GM10248 (cell line): ENCODE results near the gene ZNF266.

ENCODE experiments used
- CTCF ChIA-PET: fragments of 300-600 bp; sonication (Branson Sonifier 250); formaldehyde crosslinking; extraction: SDS; loops from one replicate; lab custom pipeline; 2021; ENCODE audit warnings: antibody characterized with exemption; lab: Yijun Ruan, JAX
- POLR2A ChIA-PET: fragments of 350-650 bp; sonication (Branson Sonifier 250); formaldehyde crosslinking; extraction: SDS; loops from one replicate; lab custom pipeline; 2020; ENCODE audit warnings: antibody characterized with exemption; lab: Yijun Ruan, JAX
- DNase-seq: peaks from one replicate; pipeline ENCODE4 v3.0.0; 2012; ENCODE audit errors: extremely low spot score
- TF ChIP-seq, protein P1 (sequence below): IDR thresholded peaks from 2 replicates; pipeline ENCODE4 v1.5.1; 2012; ENCODE audit warnings: mild to moderate bottlenecking, low read depth; ENCODE audit errors: extremely low read depth, missing control alignments, control extremely low read depth

Gene ZNF266

DNA sequence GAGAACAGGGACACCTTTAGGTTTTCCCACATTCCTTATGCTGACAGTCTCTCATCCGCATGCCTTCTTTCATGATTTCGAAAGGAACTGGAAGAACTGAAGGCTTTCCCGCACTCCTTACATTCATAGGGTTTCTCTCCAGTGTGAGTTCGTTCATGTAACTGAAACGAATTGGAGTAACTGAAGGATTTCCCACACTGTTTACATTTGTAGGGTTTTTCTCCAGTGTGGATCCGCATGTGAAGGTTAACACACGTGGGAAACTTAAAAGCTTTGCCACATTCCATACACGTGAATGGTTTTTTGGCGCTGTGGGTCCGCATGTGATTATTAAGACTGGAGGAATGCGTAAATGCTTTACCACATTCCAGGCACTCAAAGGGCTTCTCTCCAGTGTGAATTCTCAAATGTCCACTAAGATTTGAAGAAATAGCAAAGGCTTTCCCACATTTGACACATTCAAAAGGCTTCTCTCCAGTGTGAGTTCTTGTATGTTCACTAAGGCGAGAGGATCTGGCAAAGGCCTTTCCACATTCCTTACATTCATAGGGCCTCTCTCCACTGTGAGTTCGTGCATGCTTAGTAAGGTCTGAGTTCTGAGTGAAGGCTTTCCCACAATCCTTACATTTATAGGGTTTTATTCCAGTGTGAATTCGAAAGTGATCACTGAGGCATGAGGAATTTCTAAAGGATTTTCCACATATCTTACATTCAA lies 22.0 kb downstream of the ZNF266 start:
- DNase-seq: no peak
- POLR2A ChIA-PET: no interaction called here
- CTCF ChIA-PET: no interaction called here
- TF ChIP-seq, protein P1, sequence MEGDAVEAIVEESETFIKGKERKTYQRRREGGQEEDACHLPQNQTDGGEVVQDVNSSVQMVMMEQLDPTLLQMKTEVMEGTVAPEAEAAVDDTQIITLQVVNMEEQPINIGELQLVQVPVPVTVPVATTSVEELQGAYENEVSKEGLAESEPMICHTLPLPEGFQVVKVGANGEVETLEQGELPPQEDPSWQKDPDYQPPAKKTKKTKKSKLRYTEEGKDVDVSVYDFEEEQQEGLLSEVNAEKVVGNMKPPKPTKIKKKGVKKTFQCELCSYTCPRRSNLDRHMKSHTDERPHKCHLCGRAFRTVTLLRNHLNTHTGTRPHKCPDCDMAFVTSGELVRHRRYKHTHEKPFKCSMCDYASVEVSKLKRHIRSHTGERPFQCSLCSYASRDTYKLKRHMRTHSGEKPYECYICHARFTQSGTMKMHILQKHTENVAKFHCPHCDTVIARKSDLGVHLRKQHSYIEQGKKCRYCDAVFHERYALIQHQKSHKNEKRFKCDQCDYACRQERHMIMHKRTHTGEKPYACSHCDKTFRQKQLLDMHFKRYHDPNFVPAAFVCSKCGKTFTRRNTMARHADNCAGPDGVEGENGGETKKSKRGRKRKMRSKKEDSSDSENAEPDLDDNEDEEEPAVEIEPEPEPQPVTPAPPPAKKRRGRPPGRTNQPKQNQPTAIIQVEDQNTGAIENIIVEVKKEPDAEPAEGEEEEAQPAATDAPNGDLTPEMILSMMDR: no peak

- no peak for DNase-seq
- ChIA-PET CTCF (no interaction called here), POLR2A (no interaction called here)
- TF ChIP-seq, protein P1: no peak
Observed at GRCh38 chr19:9407827-9408226, 27.5 kb downstream of the ZNF266 start.

- CTCF ChIA-PET: no interaction called here
- DNase-seq: peak; percentile 63
- TF ChIP-seq, protein P1: no peak
- POLR2A ChIA-PET: no interaction called here
Observed at GRCh38 chr19:9406798-9407352, 28.5 kb downstream of the ZNF266 start.

DNA sequence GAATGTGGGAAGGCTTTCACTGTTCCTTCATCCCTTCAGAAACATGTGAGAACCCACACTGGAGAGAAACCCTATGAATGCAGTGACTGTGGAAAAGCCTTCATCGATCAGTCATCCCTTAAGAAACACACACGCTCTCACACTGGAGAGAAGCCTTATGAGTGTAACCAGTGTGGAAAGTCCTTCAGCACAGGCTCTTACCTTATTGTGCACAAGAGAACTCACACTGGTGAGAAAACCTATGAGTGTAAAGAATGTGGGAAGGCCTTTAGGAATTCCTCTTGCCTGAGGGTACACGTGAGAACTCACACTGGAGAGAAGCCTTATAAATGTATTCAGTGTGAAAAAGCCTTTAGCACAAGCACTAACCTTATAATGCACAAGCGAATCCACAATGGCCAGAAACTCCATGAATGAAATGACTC lies 54.0 kb downstream of the ZNF266 start:
- no peak for DNase-seq
- POLR2A ChIA-PET: no interaction called here
- TF ChIP-seq, protein P1: no peak
- CTCF ChIA-PET: no interaction called here

- DNase-seq: no peak
- CTCF ChIA-PET: no interaction called here
- POLR2A ChIA-PET: no interaction called here
- TF ChIP-seq, protein P1: no peak
Observed at GRCh38 chr19:9370738-9371619, 64.4 kb downstream of the ZNF266 start.

DNA sequence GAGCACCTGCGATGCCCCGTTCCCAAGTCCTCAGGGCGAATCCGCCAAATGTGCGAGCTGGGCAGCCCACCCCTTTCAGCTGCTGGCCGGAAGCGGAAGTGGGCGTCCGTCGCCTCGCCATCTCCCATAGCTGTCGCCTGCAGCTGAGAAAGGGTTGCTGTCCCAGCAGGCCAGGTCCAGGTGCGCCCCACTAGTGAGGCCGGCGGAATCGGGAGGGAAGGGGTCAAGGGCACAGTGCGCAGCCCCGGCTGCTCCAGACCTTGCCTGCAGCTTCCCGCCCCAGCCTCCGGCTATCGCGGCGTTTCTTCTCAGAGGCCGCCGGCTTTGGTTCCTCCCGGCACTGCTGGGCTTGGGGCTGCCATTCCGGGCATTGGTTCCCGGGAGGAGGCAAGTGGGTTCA lies 72.5 kb downstream of the ZNF266 start, which contains the start of gene ZNF177:
TSS of gene ZNF177 (plus strand) at position 109 of the 400 bp plus-strand sequence. CDS start 15,299 bp downstream, outside the sequence.
- no peak for DNase-seq
- POLR2A ChIA-PET: no interaction called here
- TF ChIP-seq, protein P1: no peak
- CTCF ChIA-PET: no interaction called here
